Type B pancreatic cell (in vitro differentiated cells): ENCODE data around the gene RUVBL1. TPM values are rescaled to one million over a fixed set of nuclear protein-coding genes. Genes with fewer than 3 reads are reported as not detected.

Experiments
- DNase-seq: peaks from one replicate; pipeline ENCODE4 v3.0.0; 2021; ENCODE audit warnings: mixed read lengths; ENCODE audit not compliant: unreplicated experiment; ENCODE audit errors: extremely low spot score
- H3K27ac Mint-ChIP-seq: 2 replicates; pipeline ENCODE4 v1.8.0; 2021; ENCODE audit warnings: mild to moderate bottlenecking, mixed read lengths
- H3K27me3 Mint-ChIP-seq: 2 replicates; pipeline ENCODE4 v1.8.0; 2021; ENCODE audit warnings: mixed read lengths
- H3K36me3 Mint-ChIP-seq: 2 replicates; pipeline ENCODE4 v1.8.0; 2021; ENCODE audit warnings: mixed read lengths
- H3K4me1 Mint-ChIP-seq: one replicate; pipeline ENCODE4 v1.8.0; 2021; ENCODE audit warnings: mixed read lengths; ENCODE audit not compliant: unreplicated experiment
- H3K4me3 Mint-ChIP-seq: 2 replicates; pipeline ENCODE4 v1.8.0; 2021; ENCODE audit warnings: mild to moderate bottlenecking, mixed read lengths
- H3K9me3 Mint-ChIP-seq: 2 replicates; pipeline ENCODE4 v1.8.0; 2021; ENCODE audit warnings: mixed read lengths
- CTCF ChIP-seq: fragments of 200-600 bp; sonication (generic); conservative IDR thresholded peaks from 2 replicates; pipeline ENCODE4 v1.5.0; 2021; ENCODE audit warnings: antibody characterized with exemption, mild to moderate bottlenecking
- total RNA-seq: library from RNA; stranded (reverse); gene quantifications from 2 replicates; pipeline ENCODE4 v1.2.1, GENCODE V29; 2021; ENCODE audit warnings: low replicate concordance

RUVBL1 gene
- total RNA-seq, 1 donor from 2014 or later: 61.1 TPM

DNA sequence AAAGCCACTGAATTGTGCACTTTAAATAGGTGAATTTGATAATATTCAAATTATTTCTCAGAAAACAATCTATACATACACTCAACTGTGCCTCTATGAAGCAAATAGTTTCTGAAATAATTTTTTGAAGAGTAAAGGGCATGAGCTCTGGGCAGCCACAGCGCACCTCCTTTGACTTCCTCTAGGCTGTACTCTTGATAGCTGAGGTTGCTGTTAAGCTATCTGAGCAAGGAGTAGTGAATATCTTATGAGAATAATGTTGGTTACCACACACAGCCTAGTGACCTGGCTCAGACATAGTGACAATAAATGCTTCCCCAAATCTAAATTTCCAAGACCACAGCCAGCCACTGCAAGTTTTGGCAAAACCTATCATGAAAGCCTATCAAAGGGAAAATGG, 83.0 kb downstream of the RUVBL1 start:
- H3K36me3 Mint-ChIP-seq: no peaks in the 10 kb centered on the region
- H3K4me3 Mint-ChIP-seq: no peak overlapping the region
- no peak for DNase-seq
- no peak for TF ChIP-seq CTCF
- H3K4me1 Mint-ChIP-seq: no peaks in the 10 kb centered on the region
- no peak overlapping the region for H3K27ac Mint-ChIP-seq
- H3K27me3 Mint-ChIP-seq: peaks cover 36% of the 10 kb centered on the region
- H3K9me3 Mint-ChIP-seq: no peaks in the 10 kb centered on the region

GRCh38 chr3:128040041-128040440, 83.6 kb downstream of the RUVBL1 start:
- no peak overlapping the region for H3K4me3 Mint-ChIP-seq
- peaks cover 38% of the 10 kb centered on the region for H3K27me3 Mint-ChIP-seq

GRCh38 chr3:128036119-128036518, 87.5 kb downstream of the RUVBL1 start:
- no peaks in the 10 kb centered on the region for H3K4me1 Mint-ChIP-seq
- no peaks in the 10 kb centered on the region for H3K36me3 Mint-ChIP-seq
- no peak for TF ChIP-seq CTCF
- no peak overlapping the region for H3K27ac Mint-ChIP-seq
- H3K27me3 Mint-ChIP-seq: peaks cover 44% of the 10 kb centered on the region
- no peaks in the 10 kb centered on the region for H3K9me3 Mint-ChIP-seq
- no peak for DNase-seq
- H3K4me3 Mint-ChIP-seq: no peak overlapping the region

More at GRCh38 chr3:128040041-128040440, 83.6 kb downstream of the RUVBL1 start:
- H3K36me3 Mint-ChIP-seq: no peaks in the 10 kb centered on the region
- H3K4me1 Mint-ChIP-seq: no peaks in the 10 kb centered on the region
- DNase-seq: no peak
- TF ChIP-seq CTCF: no peak
- H3K9me3 Mint-ChIP-seq: no peaks in the 10 kb centered on the region
- H3K27ac Mint-ChIP-seq: no peak overlapping the region

- no peaks in the 10 kb centered on the region for H3K36me3 Mint-ChIP-seq
- H3K27me3 Mint-ChIP-seq: peaks cover 32% of the 10 kb centered on the region
- H3K4me1 Mint-ChIP-seq: no peaks in the 10 kb centered on the region
- TF ChIP-seq CTCF: no peak
- DNase-seq: no peak
- H3K9me3 Mint-ChIP-seq: no peaks in the 10 kb centered on the region
- H3K27ac Mint-ChIP-seq: no peak overlapping the region
- H3K4me3 Mint-ChIP-seq: no peak overlapping the region
Observed at GRCh38 chr3:128033102-128033501, 90.5 kb downstream of the RUVBL1 start.

Other genes starting within 250 kb of the RUVBL1 start
- gene KBTBD12, start 208.6 kb downstream of the RUVBL1 start, total RNA-seq: 0.50 TPM in 1 of 2 replicates, not detected in the other
- 207 and 230 TPM in 2 replicates for gene SEC61A1, start 71.4 kb downstream of the RUVBL1 start, total RNA-seq
- gene EEFSEC, start 29.7 kb upstream of the RUVBL1 start, total RNA-seq: 9.6 and 16.6 TPM in 2 replicates